GM19395 (cell line): Measurements from ENCODE around the gene NRXN3.

Experiments used
- ATAC-seq: cut with Tn5 transposase; IDR thresholded peaks from one replicate; pipeline ENCODE4 v1.9.1; 2021; ENCODE audit warnings: mild to moderate bottlenecking, moderate library complexity; ENCODE audit not compliant: unreplicated experiment

Gene NRXN3

DNA sequence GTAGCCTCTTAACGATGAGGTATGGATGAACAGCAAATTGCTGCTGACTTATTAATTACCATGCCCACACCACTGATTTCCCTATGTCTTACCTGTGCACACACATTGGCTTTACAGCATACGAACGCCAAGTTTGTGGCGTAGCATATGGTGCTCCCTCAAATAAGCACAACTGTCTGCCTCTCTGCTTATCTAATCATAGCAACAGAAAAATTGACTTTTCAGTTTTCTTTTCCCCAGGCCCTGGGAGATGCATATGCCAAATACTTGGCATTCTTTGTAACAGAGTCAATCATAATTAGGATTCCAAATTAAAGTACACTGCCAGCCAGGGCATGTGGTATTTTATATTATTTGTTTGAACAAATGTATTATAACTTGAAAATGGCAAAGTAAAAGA, 1415.7 kb downstream of the NRXN3 start:
- ATAC-seq: no peak

DNA sequence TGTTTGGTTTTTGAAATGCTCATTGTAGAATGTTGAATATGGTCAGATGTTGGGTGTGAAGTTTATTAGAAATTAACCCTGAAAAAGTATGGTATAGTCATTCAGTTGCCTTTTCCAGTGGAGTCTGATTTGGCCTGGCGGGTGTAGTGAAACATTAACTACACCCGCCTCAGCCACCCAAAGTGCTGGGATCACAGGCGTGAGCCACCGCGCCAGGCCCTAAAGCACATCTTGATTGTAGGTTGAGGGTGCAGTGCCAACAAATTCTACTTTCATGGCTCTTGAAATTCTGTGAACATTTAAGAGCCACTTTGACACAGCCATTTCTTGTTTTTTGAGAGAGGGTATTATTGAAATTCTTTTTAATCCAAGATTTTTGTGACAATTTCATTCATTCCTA, 1416.2 kb downstream of the NRXN3 start:
- no peak for ATAC-seq

DNA sequence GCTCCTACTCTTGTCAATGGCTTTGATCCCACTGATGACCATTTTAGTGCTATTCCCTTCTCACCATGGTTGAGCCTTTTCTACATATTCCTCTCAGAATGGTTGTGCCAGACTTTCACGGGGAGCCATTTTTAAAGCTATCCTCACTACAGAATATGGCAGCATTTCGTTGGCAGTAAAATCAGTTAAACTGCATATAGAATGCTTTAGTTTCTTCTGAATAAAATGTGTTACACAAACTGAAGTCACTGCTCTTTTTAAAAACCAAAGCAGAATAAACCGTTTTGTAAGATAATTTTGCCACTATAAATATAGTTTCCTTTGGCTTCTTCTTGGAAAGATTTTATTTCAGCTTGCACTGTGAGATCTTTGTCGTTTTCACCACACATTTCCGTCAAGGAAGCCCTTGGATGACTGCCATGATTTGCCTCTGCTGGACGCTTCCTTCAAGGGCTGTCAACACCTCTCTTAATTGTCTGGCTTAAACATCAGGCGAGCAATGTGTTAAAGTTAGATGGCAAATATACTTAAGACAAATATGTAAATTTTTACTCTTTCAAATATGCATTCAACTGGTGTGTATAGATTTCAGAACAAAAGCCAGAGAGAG, 1416.9 kb downstream of the NRXN3 start:
- ATAC-seq: no peak

DNA sequence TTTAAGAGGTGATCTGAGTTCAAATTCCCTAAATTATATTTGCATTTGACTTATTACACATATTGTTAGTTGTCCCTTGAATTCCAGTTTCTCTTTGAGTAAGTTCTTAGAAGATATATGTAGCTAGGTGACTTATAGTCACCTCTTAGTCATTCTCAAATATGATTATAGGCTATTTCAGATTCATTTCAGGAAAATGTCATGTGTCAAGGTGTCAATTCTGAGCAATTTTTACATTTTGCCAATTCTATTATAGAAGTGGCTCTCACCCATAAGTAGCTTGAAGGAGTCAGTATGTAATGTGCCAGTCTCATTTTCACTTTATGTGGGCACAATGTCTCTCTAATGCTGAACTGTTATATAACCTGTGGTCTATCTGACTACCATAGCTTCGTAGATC, 1417.7 kb downstream of the NRXN3 start:
- ATAC-seq: no peak

- ATAC-seq: no peak
Observed at GRCh38 chr14:79588398-79588797, 1418.2 kb downstream of the NRXN3 start.

DNA sequence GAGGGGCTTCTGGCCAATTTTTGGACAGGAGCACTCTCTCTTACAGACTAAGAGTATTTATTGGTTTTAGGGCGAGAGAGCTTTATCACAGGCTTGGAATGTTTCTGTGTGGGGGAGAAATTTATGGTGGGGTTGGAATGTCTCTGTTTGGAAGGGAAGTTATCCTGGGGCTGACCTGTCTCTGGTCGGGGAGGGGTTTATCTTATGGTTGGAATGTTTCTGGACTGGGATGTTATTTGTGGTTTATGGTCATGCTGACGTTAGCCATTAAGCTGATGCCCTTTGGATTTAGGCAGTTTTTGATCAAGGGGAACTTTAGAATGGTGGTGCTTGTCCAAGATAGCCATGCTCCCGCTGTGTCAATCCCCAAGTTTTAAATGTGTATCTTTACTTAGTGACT, 1426.4 kb downstream of the NRXN3 start:
- ATAC-seq: no peak

- no peak for ATAC-seq
Observed at GRCh38 chr14:79597566-79597965, 1427.4 kb downstream of the NRXN3 start.

DNA sequence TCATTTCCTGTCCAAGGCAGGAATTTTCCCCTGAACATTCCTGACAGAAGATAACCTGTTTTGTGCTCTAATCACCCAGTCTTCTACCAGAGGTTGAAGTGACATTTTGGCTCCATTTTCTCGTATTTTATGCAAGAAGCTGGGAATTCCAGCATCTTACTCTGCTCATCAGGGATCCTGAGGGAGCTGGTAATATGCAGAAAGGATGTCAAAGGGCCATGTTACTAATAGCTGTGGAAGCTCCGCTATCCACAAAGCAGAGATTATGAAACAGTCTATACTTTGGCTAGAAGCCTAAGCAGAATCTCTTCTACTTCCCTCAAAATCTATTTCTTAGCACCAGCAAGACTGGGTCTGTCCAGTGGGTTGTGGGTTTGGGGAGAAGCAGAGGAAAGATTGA, 1428.2 kb downstream of the NRXN3 start:
- ATAC-seq: no peak

- no peak for ATAC-seq
Observed at GRCh38 chr14:79599239-79599638, 1429.1 kb downstream of the NRXN3 start.

- ATAC-seq: no peak
Observed at GRCh38 chr14:79600406-79600805, 1430.2 kb downstream of the NRXN3 start.

GRCh38 chr14:79601579-79601978, 1431.4 kb downstream of the NRXN3 start:
- ATAC-seq: no peak

DNA sequence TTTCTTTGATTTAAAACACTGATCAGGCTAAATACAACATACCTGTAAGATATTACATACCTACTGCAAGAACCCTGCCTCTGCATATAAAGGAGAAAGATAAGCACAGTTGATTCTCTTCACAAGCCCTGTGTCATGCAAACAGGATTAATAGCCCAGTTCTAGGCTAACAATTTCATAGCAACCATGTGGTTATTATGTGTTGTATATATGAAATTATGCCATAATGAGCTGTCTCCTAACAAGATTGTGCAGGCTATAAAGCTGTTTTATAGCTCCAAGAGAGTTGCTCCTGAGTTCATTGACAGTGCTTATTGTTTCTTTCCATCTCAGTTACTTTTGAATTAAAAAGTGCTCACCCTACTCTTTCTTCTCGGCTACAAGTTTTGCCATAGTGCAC, 1431.9 kb downstream of the NRXN3 start:
- no peak for ATAC-seq

DNA sequence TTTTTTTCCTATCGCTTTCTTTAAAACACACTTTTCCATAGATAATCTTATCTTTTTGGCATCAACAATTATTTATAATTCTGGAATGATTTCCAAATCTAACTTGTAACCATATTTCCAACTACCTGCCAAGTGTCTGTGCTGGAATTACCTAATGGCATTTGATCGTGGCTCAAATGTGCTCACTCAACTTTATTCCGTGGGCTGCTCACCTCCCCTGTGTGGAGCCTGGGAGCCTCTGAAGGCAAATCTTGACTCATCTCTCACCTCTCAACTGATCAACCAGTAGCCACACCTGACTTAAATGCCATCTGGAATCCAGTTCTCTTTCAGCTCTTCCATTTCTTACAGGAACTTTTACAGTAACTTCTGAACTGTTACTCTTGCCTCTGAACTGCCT, 1432.6 kb downstream of the NRXN3 start:
- ATAC-seq: no peak

DNA sequence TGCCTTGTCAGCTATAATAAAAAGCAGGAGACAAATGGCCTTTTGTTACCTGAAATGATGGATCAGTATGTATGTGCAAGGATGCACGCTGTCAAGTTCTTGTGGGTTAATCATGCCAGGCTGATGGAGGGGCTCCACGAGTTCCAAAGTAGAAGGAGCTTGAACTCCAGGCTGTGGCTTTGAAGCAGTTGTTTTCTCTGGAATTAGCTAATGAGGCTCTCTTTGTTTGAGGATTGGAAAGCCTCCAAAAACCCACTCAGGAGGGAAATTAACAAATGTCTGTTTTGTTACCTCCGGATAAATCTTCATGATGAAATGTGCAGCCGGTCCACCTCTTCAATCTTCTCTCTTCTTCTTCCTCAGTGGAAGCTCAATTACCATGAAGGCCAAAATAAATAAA, 1435.7 kb downstream of the NRXN3 start:
- ATAC-seq: no peak

DNA sequence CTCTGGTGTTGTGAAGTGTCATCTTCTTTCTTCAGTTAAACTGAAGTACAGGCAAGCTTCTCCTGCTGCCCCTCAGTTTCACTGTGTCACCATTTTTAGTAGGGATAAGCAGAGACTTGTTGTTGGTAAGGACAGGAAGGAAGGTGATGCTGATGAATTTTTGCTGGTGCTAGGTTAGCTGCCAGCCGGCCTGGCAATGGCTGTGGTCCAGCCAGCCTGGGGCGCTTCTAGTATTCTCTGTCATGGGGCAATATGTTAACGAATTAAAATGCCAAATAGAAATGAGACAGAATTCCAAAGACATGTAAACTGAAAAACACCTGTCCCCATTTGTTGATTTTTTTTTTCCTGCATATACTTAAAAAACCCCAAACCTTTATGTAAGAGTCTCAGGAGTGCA, 1438.3 kb downstream of the NRXN3 start:
- no peak for ATAC-seq

DNA sequence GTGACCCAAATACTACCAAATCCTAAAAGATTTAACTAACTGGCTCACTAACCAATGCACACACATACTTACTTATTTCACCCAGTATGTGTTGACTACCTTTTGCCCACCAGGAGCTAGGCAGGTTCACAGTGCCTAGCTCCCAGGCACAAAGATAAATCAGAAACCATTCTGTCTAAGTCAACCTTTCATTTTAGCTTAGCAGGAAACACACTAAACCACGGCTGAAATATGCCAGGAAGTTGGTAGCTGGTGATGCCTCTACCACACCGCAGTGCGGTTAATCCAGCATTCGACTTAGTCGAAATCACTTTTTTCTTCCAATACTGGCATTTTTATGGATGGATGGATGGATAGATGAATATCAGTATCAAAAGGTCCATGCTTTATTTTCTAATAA, 1443.5 kb downstream of the NRXN3 start:
- ATAC-seq: no peak

- no peak for ATAC-seq
Observed at GRCh38 chr14:79614448-79614847, 1444.3 kb downstream of the NRXN3 start.

DNA sequence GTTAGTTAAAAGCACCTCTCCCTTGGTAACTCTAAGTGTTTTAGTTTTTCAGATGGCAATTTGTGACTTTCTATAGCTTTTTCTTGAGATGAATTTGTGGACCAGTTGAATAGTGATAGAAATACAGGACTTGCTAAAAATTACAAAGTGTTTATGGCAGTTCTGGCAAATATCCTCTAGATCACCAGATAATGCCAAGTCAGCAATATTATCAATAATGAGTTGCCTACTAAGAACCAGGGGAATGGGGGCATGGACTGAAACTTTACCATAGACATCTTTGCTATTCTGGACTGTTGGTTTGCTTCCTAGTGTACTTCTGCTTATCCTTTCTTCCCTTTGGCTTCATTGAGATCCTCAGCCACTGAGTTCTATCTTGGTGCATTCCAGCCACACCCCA, 1456.9 kb downstream of the NRXN3 start:
- no peak for ATAC-seq

DNA sequence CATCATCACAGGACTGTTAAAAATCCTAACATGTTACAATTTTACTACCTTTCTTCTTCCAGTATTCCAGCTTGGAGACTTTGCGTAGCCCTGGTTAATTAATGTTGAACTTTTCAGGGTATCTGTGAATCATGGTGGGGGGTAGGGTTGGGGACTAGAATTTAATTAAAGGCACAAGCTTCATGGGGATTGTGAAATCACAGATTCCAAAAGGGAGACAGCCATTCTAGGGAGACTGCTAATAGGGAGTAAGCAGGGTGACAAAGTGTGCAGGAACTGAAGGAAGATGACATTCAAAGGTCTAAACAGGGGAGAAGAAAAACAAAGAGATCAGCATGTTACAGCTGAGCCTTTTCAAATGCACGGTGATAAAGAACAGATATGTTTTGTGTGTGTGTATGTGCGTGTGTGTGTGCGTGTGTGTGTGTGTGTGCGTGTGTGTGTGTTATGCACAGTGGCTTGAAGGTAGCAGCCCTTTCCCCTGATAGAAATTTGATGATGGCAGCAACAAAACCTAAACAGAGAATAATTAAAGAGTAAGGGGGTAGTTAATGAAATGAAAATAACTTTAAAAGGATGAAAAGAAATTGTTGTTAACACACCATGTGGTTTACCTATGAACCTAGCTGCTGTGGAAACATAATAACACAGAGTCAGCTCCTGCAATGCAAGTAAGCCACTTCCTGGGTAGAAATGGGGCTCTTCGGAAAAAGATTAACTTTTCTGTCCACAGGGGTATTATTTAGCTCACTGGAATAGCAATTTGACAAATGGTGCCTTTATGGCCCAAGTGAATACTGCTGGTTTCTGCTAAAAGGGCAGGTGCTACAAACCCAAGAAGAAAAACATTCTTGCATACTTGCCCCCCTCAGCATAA, 1459.5 kb downstream of the NRXN3 start:
- ATAC-seq: no peak

DNA sequence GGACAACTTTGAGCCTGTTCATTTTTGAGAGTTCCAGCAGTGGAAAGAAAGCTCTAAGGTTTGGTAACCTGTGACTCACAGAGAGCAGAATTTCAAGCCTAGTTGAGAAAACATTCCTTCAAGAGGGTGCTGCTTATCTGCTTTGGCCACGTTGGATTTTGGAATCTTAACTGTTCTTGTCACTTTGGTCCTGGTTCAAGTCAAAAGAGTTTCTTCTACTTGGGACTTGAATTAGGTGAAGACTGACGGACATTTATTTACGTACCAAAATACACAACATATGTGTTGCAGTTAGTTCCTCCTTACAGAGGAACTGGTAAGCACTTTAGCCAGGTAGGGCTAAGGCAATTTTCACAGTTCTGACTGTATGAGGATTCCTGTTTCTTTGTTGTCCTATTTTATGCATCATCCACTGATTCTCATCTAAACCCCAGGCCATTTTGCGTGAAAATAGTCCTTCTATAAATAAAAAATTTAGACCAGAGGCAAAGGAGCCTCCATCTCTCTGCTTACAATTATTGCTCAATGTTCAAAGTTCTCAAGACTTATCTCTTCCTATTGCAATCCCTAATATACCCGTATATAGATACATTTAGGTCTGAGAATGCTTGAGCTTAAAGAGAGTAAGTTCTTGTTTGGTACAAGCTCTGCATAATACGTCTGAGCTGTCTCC, 1460.3 kb downstream of the NRXN3 start:
- no peak for ATAC-seq

DNA sequence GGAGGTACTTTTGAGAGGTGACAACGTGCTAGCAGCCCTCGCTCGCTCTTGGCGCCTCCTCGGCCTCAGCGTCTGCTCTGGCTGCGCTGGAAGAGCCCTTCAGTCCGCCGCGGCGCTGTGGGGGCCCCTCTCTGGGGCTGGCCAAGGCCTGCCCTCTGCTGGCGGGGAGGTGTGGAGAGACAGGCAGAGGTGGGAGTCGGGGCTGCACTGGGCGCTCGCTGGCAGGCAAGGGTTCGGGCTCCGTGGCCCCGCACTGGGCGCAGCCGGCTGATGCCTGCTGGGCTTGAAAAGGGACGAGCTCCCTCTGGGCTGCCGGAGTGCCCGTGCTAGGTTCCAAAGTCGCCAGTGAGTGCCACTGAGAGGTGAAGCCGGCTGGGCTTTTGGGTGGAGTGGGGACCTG, 1461.1 kb downstream of the NRXN3 start:
- ATAC-seq: no peak

GRCh38 chr14:79638672-79639266, 1468.6 kb downstream of the NRXN3 start:
- ATAC-seq: no peak
